Gastroesophageal sphincter (tissue), 4 donors: Measurements from ENCODE around the gene COBLL1. TPM values are rescaled to one million over a fixed set of nuclear protein-coding genes. Genes with fewer than 3 reads are reported as not detected.
"Not testable (repeated sequence)": the region's sequence is repeated elsewhere in the genome, so short reads cannot be mapped to it uniquely, and the experiment has no call there.

Source experiments
- ATAC-seq: fragments of 150-250 bp; one replicate; pipeline ENCODE4 v1.9.1; 2016; ENCODE audit warnings: mild to moderate bottlenecking, moderate library complexity
- H3K27ac ChIP-seq, 4 donors: fragments of 200-600 bp; sonication (generic) in 3 of 4; 1 replicate in 3 of 4; 2 replicates in 1 of 4; pipeline ENCODE4 v1.5.1; 2016 to 2019
- H3K27me3 ChIP-seq: fragments of 200-600 bp; sonication (generic); one replicate; pipeline ENCODE4 v1.5.1; 2019
- H3K36me3 ChIP-seq, 2 donors: fragments of 200-600 bp; sonication (generic); one replicate each; pipeline ENCODE4 v1.5.1; 2019; ENCODE audit warnings: control low read depth in 1 of 2
- H3K4me1 ChIP-seq, 3 donors: fragments of 200-600 bp; sonication (generic); 1 replicate in 2 of 3; 2 replicates in 1 of 3; pipeline ENCODE4 v1.5.1; 2016 to 2019; ENCODE audit warnings: control low read depth in 2 of 3
- H3K4me3 ChIP-seq, 2 donors: fragments of 200-600 bp; sonication (generic); one replicate each; pipeline ENCODE4 v1.5.1; 2019; ENCODE audit warnings: mild to moderate bottlenecking in 1 of 2, moderate library complexity in 1 of 2
- H3K9me3 ChIP-seq, 3 donors: fragments of 200-600 bp; sonication (generic); one replicate each; pipeline ENCODE4 v1.5.1; 2017 to 2019; ENCODE audit warnings: control low read depth in 2 of 3
- CTCF ChIP-seq, 4 experiments: fragments of 200-600 bp in 2 of 4; fragments of 450-650 bp in 2 of 4; sonication (generic) in 1 of 4; IDR thresholded peaks; one replicate each; pipeline ENCODE4 v1.5.1; 2017 to 2019; ENCODE audit warnings: antibody characterized with exemption in 4 of 4, mild to moderate bottlenecking in 2 of 4, moderate library complexity in 2 of 4
- EP300 ChIP-seq: sonication (generic); formaldehyde crosslinking; IDR thresholded peaks from one replicate; pipeline ENCODE4 v1.6.1; 2017; ENCODE audit warnings: antibody characterized with exemption, mild to moderate bottlenecking
- POLR2A ChIP-seq, 2 donors: fragments of 450-650 bp; IDR thresholded peaks; one replicate each; pipeline ENCODE4 v1.6.1; 2017; ENCODE audit warnings: antibody characterized with exemption in 2 of 2, mild to moderate bottlenecking in 2 of 2, moderate library complexity in 1 of 2
- POLR2AphosphoS5 ChIP-seq: sonication (generic); formaldehyde crosslinking; IDR thresholded peaks from one replicate; pipeline ENCODE4 v1.6.1; 2017; ENCODE audit warnings: antibody characterized with exemption
- WGBS, 2 donors: methylation state at CpG; one replicate each; pipeline ENCODE4 v1.1.5; 2018; ENCODE audit warnings: low coverage in 1 of 2; 5-methylcytosine and 5-hydroxymethylcytosine counted together
- total RNA-seq, 4 donors: library from RNA; depleted of rRNA; stranded (reverse); fragments of >200 nt; gene quantifications; one replicate each; pipeline ENCODE4 v1.1.0, GENCODE V29; 2016

Gene COBLL1
- total RNA-seq, 4 donors from 2014 or later: 25.7 to 71.6 (median 56.6) TPM

GRCh38 chr2:164761737-164762460 is 79.7 kb downstream of the COBLL1 start:
- H3K4me3 ChIP-seq: no peak overlapping the region
- WGBS, 2 donors: 61 to 71% methylated on average over 1 of the region's 1 CpG
- no peak for TF ChIP-seq EP300
- no peak for TF ChIP-seq POLR2AphosphoS5
- TF ChIP-seq POLR2A (IDR thresholded peaks at IDR 0.05): no peak
- TF ChIP-seq CTCF (IDR thresholded peaks at IDR 0.05): no peak
- no peaks in the 10 kb centered on the region for H3K9me3 ChIP-seq
- ATAC-seq: no peak
- H3K36me3 ChIP-seq: no peaks in the 10 kb centered on the region
- H3K4me1 ChIP-seq: peaks cover 0 to 21% (median 4%) of the 10 kb centered on the region in 3 donors
- no peak overlapping the region for H3K27ac ChIP-seq
- no peaks in the 10 kb centered on the region for H3K27me3 ChIP-seq

GRCh38 chr2:164761201-164761600 is 80.4 kb downstream of the COBLL1 start:
- H3K9me3 ChIP-seq, H3K4me3 ChIP-seq, H3K27ac ChIP-seq, H3K27me3 ChIP-seq, ATAC-seq, H3K36me3 ChIP-seq: not testable (repeated sequence)
- H3K4me1 ChIP-seq: peaks cover 0 to 21% (median 4%) of the 10 kb centered on the region in 3 donors
- 86 to 87% methylated on average over 4 to 8 of the region's 9 CpGs for WGBS, 2 donors

GRCh38 chr2:164760179-164760578 is 81.4 kb downstream of the COBLL1 start:
- no peak for TF ChIP-seq CTCF (IDR thresholded peaks at IDR 0.05)
- TF ChIP-seq POLR2AphosphoS5: no peak
- TF ChIP-seq POLR2A (IDR thresholded peaks at IDR 0.05): no peak
- TF ChIP-seq EP300: no peak
- ATAC-seq: no peak
- H3K27ac ChIP-seq: no peak overlapping the region

GRCh38 chr2:164757934-164758695 is 83.5 kb downstream of the COBLL1 start:
- H3K27me3 ChIP-seq: no peaks in the 10 kb centered on the region
- H3K4me3 ChIP-seq: no peak overlapping the region
- WGBS, 2 donors: 69 to 90% methylated on average over 2 of the region's 2 CpGs
- no peaks in the 10 kb centered on the region for H3K9me3 ChIP-seq
- peaks cover 0 to 39% (median 4%) of the 10 kb centered on the region in 3 donors for H3K4me1 ChIP-seq
- H3K27ac ChIP-seq: no peak overlapping the region
- no peaks in the 10 kb centered on the region for H3K36me3 ChIP-seq
- TF ChIP-seq POLR2AphosphoS5 (peak; percentile 18), EP300 (no peak)
- no peak for ATAC-seq

More at GRCh38 chr2:164760179-164760578, 81.4 kb downstream of the COBLL1 start:
- Histone ChIP-seq H3K9me3 (no peaks in the 10 kb centered on the region), H3K4me3 (no peak overlapping the region), H3K36me3 (no peaks in the 10 kb centered on the region), H3K27me3 (no peaks in the 10 kb centered on the region), H3K4me1 (peaks cover 0 to 31% (median 4%) of the 10 kb centered on the region in 3 donors)
- 0 to 88% methylated on average over 1 to 2 of the region's 2 CpGs for WGBS, 2 donors

- 90 to 91% methylated on average over 2 of the region's 2 CpGs for WGBS, 2 donors
- TF ChIP-seq EP300: no peak
- TF ChIP-seq POLR2A (IDR thresholded peaks at IDR 0.05): no peak
- no peak for TF ChIP-seq CTCF (IDR thresholded peaks at IDR 0.05)
- Histone ChIP-seq H3K27me3 (no peaks in the 10 kb centered on the region), H3K36me3 (no peaks in the 10 kb centered on the region), H3K27ac (no peak overlapping the region), H3K9me3 (no peaks in the 10 kb centered on the region), H3K4me1 (peaks cover 0 to 36% (median 4%) of the 10 kb centered on the region in 3 donors), H3K4me3 (no peak overlapping the region)
- ATAC-seq: no peak
These were observed 84.8 kb downstream of the COBLL1 start for GRCh38 chr2:164756773-164757172.
